Endothelial cell (in vitro differentiated cells): Measurements from ENCODE around the gene EGR1. TPM values are rescaled to one million over a fixed set of nuclear protein-coding genes. Genes with fewer than 3 reads are reported as not detected.

Source experiments
- DNase-seq: peaks from one replicate; pipeline ENCODE4 v3.0.0; 2021; ENCODE audit warnings: low spot score
- H3K27ac Mint-ChIP-seq: one replicate; pipeline ENCODE4 v1.8.0; 2021; ENCODE audit warnings: mixed read lengths, inconsistent platforms; ENCODE audit not compliant: unreplicated experiment
- H3K27me3 Mint-ChIP-seq: one replicate; pipeline ENCODE4 v1.8.0; 2021; ENCODE audit warnings: mild to moderate bottlenecking, moderate library complexity, mixed read lengths, inconsistent platforms; ENCODE audit not compliant: unreplicated experiment
- H3K36me3 Mint-ChIP-seq: one replicate; pipeline ENCODE4 v1.8.0; 2021; ENCODE audit warnings: mild to moderate bottlenecking, low read depth, mixed read lengths, inconsistent platforms; ENCODE audit not compliant: unreplicated experiment
- H3K4me1 Mint-ChIP-seq: one replicate; pipeline ENCODE4 v1.8.0; 2021; ENCODE audit warnings: mild to moderate bottlenecking, mixed read lengths, inconsistent platforms; ENCODE audit not compliant: unreplicated experiment
- H3K4me3 Mint-ChIP-seq: one replicate; pipeline ENCODE4 v1.8.0; 2021; ENCODE audit warnings: mild to moderate bottlenecking, mixed read lengths, inconsistent platforms; ENCODE audit not compliant: unreplicated experiment
- H3K9me3 Mint-ChIP-seq: one replicate; pipeline ENCODE4 v1.8.0; 2021; ENCODE audit warnings: mixed read lengths, inconsistent platforms; ENCODE audit not compliant: unreplicated experiment
- total RNA-seq: library from RNA; stranded (reverse); fragmentation: NEBNext Ultra II Directional; extraction: Animal tissue kit (Norgen Biotek cat#: 25700); gene quantifications from one replicate; pipeline ENCODE4 v1.2.1, GENCODE V29; 2021; ENCODE audit not compliant: unreplicated experiment
- TF ChIP-seq, protein P1 (sequence below): fragments of 200-600 bp; sonication (generic); IDR thresholded peaks from one replicate; pipeline ENCODE4 v1.5.0; 2021; ENCODE audit warnings: antibody characterized with exemption; ENCODE audit not compliant: unreplicated experiment

The EGR1 gene
- total RNA-seq, 1 donor from 2014 or later, result 2.1 TPM

- DNase-seq, result no peak
- TF ChIP-seq, protein P1, sequence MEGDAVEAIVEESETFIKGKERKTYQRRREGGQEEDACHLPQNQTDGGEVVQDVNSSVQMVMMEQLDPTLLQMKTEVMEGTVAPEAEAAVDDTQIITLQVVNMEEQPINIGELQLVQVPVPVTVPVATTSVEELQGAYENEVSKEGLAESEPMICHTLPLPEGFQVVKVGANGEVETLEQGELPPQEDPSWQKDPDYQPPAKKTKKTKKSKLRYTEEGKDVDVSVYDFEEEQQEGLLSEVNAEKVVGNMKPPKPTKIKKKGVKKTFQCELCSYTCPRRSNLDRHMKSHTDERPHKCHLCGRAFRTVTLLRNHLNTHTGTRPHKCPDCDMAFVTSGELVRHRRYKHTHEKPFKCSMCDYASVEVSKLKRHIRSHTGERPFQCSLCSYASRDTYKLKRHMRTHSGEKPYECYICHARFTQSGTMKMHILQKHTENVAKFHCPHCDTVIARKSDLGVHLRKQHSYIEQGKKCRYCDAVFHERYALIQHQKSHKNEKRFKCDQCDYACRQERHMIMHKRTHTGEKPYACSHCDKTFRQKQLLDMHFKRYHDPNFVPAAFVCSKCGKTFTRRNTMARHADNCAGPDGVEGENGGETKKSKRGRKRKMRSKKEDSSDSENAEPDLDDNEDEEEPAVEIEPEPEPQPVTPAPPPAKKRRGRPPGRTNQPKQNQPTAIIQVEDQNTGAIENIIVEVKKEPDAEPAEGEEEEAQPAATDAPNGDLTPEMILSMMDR, result no peak
- H3K27ac Mint-ChIP-seq, result no peak overlapping the region
- H3K4me3 Mint-ChIP-seq, result no peak overlapping the region
- H3K4me1 Mint-ChIP-seq, result peaks cover 4% of the 10 kb centered on the region
- H3K36me3 Mint-ChIP-seq, result peaks cover 1% of the 10 kb centered on the region
- peaks cover 2% of the 10 kb centered on the region for H3K27me3 Mint-ChIP-seq
- H3K9me3 Mint-ChIP-seq, result no peaks in the 10 kb centered on the region
These were observed 16.5 kb upstream of the EGR1 start for GRCh38 chr5:138448481-138449398.

DNA sequence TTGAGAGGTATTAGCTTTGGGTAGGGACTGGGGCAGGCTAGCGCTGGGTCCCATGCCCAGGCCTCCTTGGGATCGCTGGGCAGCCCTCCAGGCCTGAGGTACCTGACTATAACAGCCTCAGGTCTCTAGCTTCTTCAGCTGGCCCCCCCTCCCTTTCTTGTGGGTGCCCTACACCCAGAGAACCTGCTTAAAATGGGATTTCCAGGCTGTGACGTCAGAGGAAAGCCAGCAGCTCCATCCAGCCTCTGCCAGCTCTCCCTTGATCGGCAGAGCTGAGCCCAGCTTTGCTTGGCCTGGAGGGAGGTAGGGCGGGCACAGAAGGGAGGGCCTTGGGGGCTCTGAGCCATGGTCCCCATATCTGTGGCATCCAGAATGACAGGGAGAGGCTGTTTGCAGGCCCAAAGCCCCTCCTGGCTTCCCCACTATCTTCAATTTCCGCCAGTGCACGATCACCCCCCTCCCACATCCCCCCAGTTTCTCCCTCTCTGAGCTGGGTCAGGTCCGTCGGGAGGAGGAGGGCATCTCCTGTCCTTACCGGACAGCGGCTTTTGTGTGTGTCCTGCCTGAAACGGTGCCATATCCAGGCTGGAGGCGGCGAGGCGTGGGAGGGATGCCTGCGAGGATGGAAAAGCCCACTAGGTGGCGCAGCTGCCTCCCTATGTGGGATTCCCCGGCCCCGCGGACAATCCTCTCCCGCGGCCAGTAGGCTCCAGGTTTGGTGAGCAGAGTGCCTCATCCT, 15.6 kb upstream of the EGR1 start:
- Mint-ChIP-seq H3K36me3 (no peaks in the 10 kb centered on the region), H3K27ac (no peak overlapping the region), H3K9me3 (no peaks in the 10 kb centered on the region), H3K4me1 (peaks cover 2% of the 10 kb centered on the region), H3K27me3 (peaks cover 2% of the 10 kb centered on the region), H3K4me3 (no peak overlapping the region)
- TF ChIP-seq, protein P1, result peak; percentile 88
- peak; percentile 95 for DNase-seq

GRCh38 chr5:138450971-138451370, 14.3 kb upstream of the EGR1 start:
- Mint-ChIP-seq H3K27me3 (peaks cover 9% of the 10 kb centered on the region), H3K36me3 (no peaks in the 10 kb centered on the region), H3K9me3 (no peaks in the 10 kb centered on the region), H3K4me3 (no peak overlapping the region), H3K27ac (no peak overlapping the region), H3K4me1 (peaks cover 2% of the 10 kb centered on the region)
- TF ChIP-seq, protein P1, result no peak
- DNase-seq, result no peak

GRCh38 chr5:138452720-138453119, 12.6 kb upstream of the EGR1 start:
- TF ChIP-seq, protein P1, result no peak
- peaks cover 9% of the 10 kb centered on the region for H3K27me3 Mint-ChIP-seq
- no peaks in the 10 kb centered on the region for H3K9me3 Mint-ChIP-seq
- no peak overlapping the region for H3K27ac Mint-ChIP-seq
- peaks cover 2% of the 10 kb centered on the region for H3K4me1 Mint-ChIP-seq
- DNase-seq, result no peak
- H3K4me3 Mint-ChIP-seq, result no peak overlapping the region
- no peaks in the 10 kb centered on the region for H3K36me3 Mint-ChIP-seq
